GM12878 (cell line): ENCODE measurements around the gene CCDC87. TPM values are rescaled to one million over a fixed set of nuclear protein-coding genes. Genes with fewer than 3 reads are reported as not detected.

Experiments
- ATF7 ChIP-seq: fragments of 450-650 bp; IDR thresholded peaks from 2 replicates; pipeline ENCODE4 v1.6.1; 2016; ENCODE audit warnings: low read depth, mild to moderate bottlenecking
- BRCA1 ChIP-seq: IDR thresholded peaks from 2 replicates; pipeline ENCODE4 v1.6.1; 2011; ENCODE audit warnings: low read depth, low read length, improper control_type of control experiment
- CBX5 ChIP-seq: sonication (generic); IDR thresholded peaks from 2 replicates; pipeline ENCODE4 v1.6.1; 2016; ENCODE audit warnings: low read depth, moderate library complexity, mild to moderate bottlenecking, inconsistent platforms
- CHD4 ChIP-seq: fragments of 200-600 bp; sonication (generic); IDR thresholded peaks from 2 replicates; pipeline ENCODE4 v1.6.1; 2016; ENCODE audit warnings: mild to moderate bottlenecking
- CREB1 ChIP-seq: IDR thresholded peaks from 2 replicates; pipeline ENCODE4 v1.6.1; 2012; ENCODE audit warnings: low read depth, mild to moderate bottlenecking, inconsistent platforms
- CTCF ChIP-seq, 3 experiments: IDR thresholded peaks in 2 of 3; conservative IDR thresholded peaks in 1 of 3; 2 replicates each; pipeline ENCODE4 v1.5.1; 2011; ENCODE audit warnings: low read depth in 3 of 3, low read length in 3 of 3, mild to moderate bottlenecking in 3 of 3, control low read depth in 2 of 3, moderate library complexity in 2 of 3, inconsistent platforms in 1 of 3, mixed read lengths in 1 of 3; ENCODE audit not compliant: control insufficient read depth in 2 of 3, insufficient read depth in 1 of 3; ENCODE audit errors: extremely low read depth in 1 of 3
- ELK1 ChIP-seq: IDR thresholded peaks from 2 replicates; pipeline ENCODE4 v1.6.1; 2012; ENCODE audit warnings: low read depth, low read length, improper control_type of control experiment
- IRF3 ChIP-seq: fragments of 450-650 bp; IDR thresholded peaks from 2 replicates; pipeline ENCODE4 v1.6.1; 2014; ENCODE audit warnings: mild to moderate bottlenecking
- NFIC ChIP-seq: IDR thresholded peaks from 2 replicates; pipeline ENCODE4 v1.6.1; 2012; ENCODE audit warnings: low read depth, mild to moderate bottlenecking, inconsistent platforms, low read length, moderate library complexity
- NR2C1 ChIP-seq: fragments of 450-650 bp; IDR thresholded peaks from 2 replicates; pipeline ENCODE4 v1.6.1; 2017; ENCODE audit warnings: antibody characterized with exemption, mild to moderate bottlenecking, moderate library complexity
- PAX5 ChIP-seq: IDR thresholded peaks from 2 replicates; pipeline ENCODE4 v1.6.1; 2011; ENCODE audit warnings: low read depth, low read length, borderline replicate concordance
- PAX8 ChIP-seq: fragments of 450-650 bp; IDR thresholded peaks from 2 replicates; pipeline ENCODE4 v1.6.1; 2017; ENCODE audit warnings: mild to moderate bottlenecking, moderate library complexity
- PBX3 ChIP-seq: IDR thresholded peaks from 2 replicates; pipeline ENCODE4 v1.6.1; 2011; ENCODE audit warnings: mild to moderate bottlenecking, low read depth, low read length, moderate library complexity; ENCODE audit not compliant: insufficient replicate concordance
- PKNOX1 ChIP-seq: fragments of 450-650 bp; IDR thresholded peaks from 2 replicates; pipeline ENCODE4 v1.6.1; 2016; ENCODE audit warnings: mild to moderate bottlenecking
- POLR2AphosphoS5 ChIP-seq: IDR thresholded peaks from 2 replicates; pipeline ENCODE4 v1.6.1; 2011; ENCODE audit warnings: mild to moderate bottlenecking, low read length, inconsistent platforms
- RBBP5 ChIP-seq: fragments of 200-600 bp; sonication (generic); conservative IDR thresholded peaks from 2 replicates; pipeline ENCODE4 v1.6.1; 2016
- RFX5 ChIP-seq: IDR thresholded peaks from 2 replicates; pipeline ENCODE4 v1.6.1; 2011; ENCODE audit warnings: low read depth, low read length, improper control_type of control experiment
- SMAD1 ChIP-seq: fragments of 450-650 bp; IDR thresholded peaks from 2 replicates; pipeline ENCODE4 v1.6.1; 2018; ENCODE audit warnings: mild to moderate bottlenecking, low read depth; ENCODE audit not compliant: partially characterized antibody
- SMAD5 ChIP-seq: IDR thresholded peaks from 2 replicates; pipeline ENCODE4 v1.6.1; 2016; ENCODE audit warnings: antibody characterized with exemption, low read depth
- SMC3 ChIP-seq: IDR thresholded peaks from 2 replicates; pipeline ENCODE4 v1.6.1; 2011; ENCODE audit warnings: low read length, improper control_type of control experiment, borderline replicate concordance
- SPI1 ChIP-seq: IDR thresholded peaks from 2 replicates; pipeline ENCODE4 v1.6.1; 2011; ENCODE audit warnings: low read depth, mild to moderate bottlenecking, low read length, moderate library complexity, borderline replicate concordance; ENCODE audit not compliant: insufficient read depth
- SRF ChIP-seq, 2 experiments: IDR thresholded peaks; 2 replicates each; pipeline ENCODE4 v1.6.1; 2011; ENCODE audit warnings: low read depth in 2 of 2, low read length in 2 of 2, mild to moderate bottlenecking in 1 of 2, moderate library complexity in 1 of 2
- TCF12 ChIP-seq: IDR thresholded peaks from 2 replicates; pipeline ENCODE4 v1.6.1; 2011; ENCODE audit warnings: low read depth, mild to moderate bottlenecking, low read length
- ZZZ3 ChIP-seq: IDR thresholded peaks from 2 replicates; pipeline ENCODE4 v1.6.1; 2011; ENCODE audit warnings: low read depth; ENCODE audit not compliant: control insufficient read depth, insufficient read length
- polyA plus RNA-seq, 11 experiments: library from polyadenylated mRNA; depleted of rRNA in 4 of 11; unstranded in 6 of 11; stranded (reverse) in 5 of 11; fragments of >200 nt; fragmentation: Nextera tagmentation in 4 of 11; fragmentation: Illumina TruSeq in 1 of 11; extraction: Ambion mirVana in 4 of 11; extraction: Trizol in 1 of 11; gene quantifications; 1 replicate in 1 of 11; 2 replicates in 10 of 11; pipeline versions ENCODE4 v1.2.1 to v1.2.3, GENCODE V29; 2011 to 2016; ENCODE audit warnings: inconsistent platforms in 2 of 11, missing spikeins in 2 of 11, low read depth in 1 of 11
- total RNA-seq, 4 experiments: library from RNA; depleted of rRNA in 3 of 4; stranded (reverse); fragments of >200 nt in 3 of 4; fragmentation: Illumina TruSeq in 1 of 4; extraction: Trizol in 1 of 4; gene quantifications; 2 replicates each; pipeline versions ENCODE4 v1.2.1 to v1.2.3, GENCODE V29; 2013 to 2021

Gene CCDC87
- total and polyA plus RNA-seq, 10 of the 15 experiments (the other 5 are each of a cell fraction or from before 2014, with no cell fraction given) = 0.02 to 0.17 (median 0.09) TPM; not detected in 3

- TF ChIP-seq NR2C1 = peak; percentile 55
- peak; percentile 97 for TF ChIP-seq POLR2AphosphoS5
- TF ChIP-seq SMAD5 = peak; percentile 73; the same call in 1 of the 2 replicates
- no peak for TF ChIP-seq SPI1
- TF ChIP-seq PAX8 = peak; percentile 70; the same call in 1 of the 2 replicates
- peak; percentile 74; the same call in 1 of the 2 replicates for TF ChIP-seq CREB1
- peak; percentile 97 for TF ChIP-seq PBX3
- peak; percentile 38; the same call in 1 of the 2 replicates for TF ChIP-seq RFX5
- TF ChIP-seq SRF (IDR thresholded peaks at IDR 0.05; ENCODE audit: low read depth in 2 of 2, low read length in 2 of 2) = 0 out of 4 replicates have a peak, but pooled peaks of 1 of the 2 experiments have one; percentile 41
- TF ChIP-seq PAX5 = no peak
- peak in 2 of 3 experiments; percentile 4 to 10; a peak in 1 of 6 replicates for TF ChIP-seq CTCF (IDR thresholded peaks at IDR 0.05 in 2 of 3, conservative IDR thresholded peaks at IDR 0.05 in 1 of 3; ENCODE audit: control insufficient read depth in 2 of 3, extremely low read depth in 1 of 3, insufficient read depth in 1 of 3, low read depth in 3 of 3, low read length in 3 of 3)
- TF ChIP-seq ATF7 = no peak
- TF ChIP-seq BRCA1 = no peak
- no peak for TF ChIP-seq ELK1
- 0 out of 2 replicates have a peak, but pooled peaks have one; percentile 39 for TF ChIP-seq CBX5
- peak; percentile 35; the same call in 1 of the 2 replicates for TF ChIP-seq NFIC
- no peak for TF ChIP-seq ZZZ3
- TF ChIP-seq PKNOX1 = peak; percentile 99
- TF ChIP-seq CHD4 = no peak
- no peak for TF ChIP-seq RBBP5
- peak; percentile 70 for TF ChIP-seq SMAD1
- TF ChIP-seq IRF3 = peak; percentile 88
- peak; percentile 52; the same call in 1 of the 2 replicates for TF ChIP-seq TCF12
- no peak for TF ChIP-seq SMC3
Measured at GRCh38 chr11:66638177-66639065, 45.6 kb upstream of the CCDC87 start, which contains the start of gene RBM4 (continued).
